Left renal pelvis (tissue), 4 donors: Measurements from ENCODE around the gene PFKM. TPM values are rescaled to one million over a fixed set of nuclear protein-coding genes. Genes with fewer than 3 reads are reported as not detected.
"Not testable (repeated sequence)": the region's sequence is repeated elsewhere in the genome, so short reads cannot be mapped to it uniquely, and the experiment has no call there.

Source experiments
- DNase-seq, 4 donors: peaks; one replicate each; pipeline ENCODE4 v3.0.0-alpha.2; 2013; ENCODE audit warnings: low read depth in 4 of 4, low spot score in 3 of 4
- polyA plus RNA-seq, 4 donors: library from polyadenylated mRNA; unstranded; fragments of 120-200 nt; gene quantifications; one replicate each; pipeline ENCODE4 v1.2.1, GENCODE V29; 2013; ENCODE audit not compliant: insufficient read length in 4 of 4

PFKM gene
- polyA plus RNA-seq, 4 donors, result 76.9 to 124 (median 104) TPM

DNA sequence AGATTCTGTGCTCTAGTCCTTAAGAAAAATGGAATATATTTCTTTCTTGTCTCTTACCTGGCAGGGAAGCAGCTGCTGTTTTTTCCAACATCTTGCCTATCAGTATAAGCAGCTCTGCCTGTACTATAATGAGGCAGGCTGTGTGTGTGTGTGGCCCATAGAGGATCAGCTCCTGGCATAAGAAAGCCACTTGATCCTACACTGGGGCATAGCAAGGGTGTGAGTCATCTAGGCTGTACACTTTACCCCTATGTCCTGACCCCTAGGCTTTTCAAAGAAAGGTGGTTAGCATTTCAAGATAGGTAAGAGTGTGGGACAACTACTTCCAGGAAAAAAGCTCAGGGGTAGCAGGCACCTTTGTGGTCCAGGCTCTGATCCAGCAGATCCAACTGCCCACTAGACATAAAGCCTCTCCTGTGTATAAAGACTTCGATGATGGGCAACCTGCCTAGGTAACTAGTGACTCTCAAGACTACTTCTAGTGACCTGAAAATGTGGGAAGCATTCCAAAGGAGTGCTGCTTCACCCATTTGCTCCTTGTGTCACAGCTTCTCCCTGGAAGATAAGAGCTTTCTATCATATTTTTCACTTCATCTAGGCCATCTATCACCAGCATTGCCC, 8.4 kb upstream of the PFKM start:
- DNase-seq, result no peak

DNA sequence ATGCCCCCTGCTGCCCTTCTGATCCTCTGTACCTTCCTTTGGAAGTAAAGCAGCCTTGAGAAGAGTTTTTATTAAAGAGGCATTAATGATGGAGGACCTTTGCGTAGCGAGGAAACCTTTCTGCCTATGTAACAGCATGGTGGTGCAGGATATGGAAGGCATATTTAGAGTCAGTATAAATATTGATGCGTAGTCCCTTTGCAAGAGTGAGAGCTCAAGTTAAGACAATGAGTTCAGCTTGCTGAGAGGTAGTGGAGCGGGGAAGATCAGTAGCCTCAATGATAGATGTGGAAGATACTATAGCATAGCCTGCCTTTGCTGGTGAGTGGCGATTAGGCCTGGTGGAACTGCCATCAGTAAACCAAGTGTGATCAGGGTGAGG, 7.9 kb upstream of the PFKM start:
- DNase-seq, result not testable (repeated sequence)

DNA sequence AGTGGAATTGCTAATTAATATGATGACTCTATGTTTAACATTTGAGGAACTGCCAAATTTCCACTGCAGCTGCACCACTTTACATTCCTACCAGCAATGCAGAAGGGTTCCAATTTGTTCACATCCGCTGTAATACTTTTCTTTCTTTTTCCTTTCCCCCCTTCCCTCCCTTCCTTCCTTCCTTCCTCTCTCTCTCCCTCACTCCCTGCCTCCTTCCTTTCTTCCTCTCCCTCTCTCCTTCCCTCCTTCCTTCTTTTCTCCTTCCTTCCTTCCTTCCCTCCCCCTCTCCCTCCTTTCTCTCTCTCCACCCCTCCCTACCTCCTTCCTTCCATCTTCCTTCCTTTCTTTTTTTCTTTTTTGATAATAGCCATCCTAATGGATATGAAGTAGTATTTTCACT, 3.2 kb upstream of the PFKM start:
- no peak for DNase-seq

DNA sequence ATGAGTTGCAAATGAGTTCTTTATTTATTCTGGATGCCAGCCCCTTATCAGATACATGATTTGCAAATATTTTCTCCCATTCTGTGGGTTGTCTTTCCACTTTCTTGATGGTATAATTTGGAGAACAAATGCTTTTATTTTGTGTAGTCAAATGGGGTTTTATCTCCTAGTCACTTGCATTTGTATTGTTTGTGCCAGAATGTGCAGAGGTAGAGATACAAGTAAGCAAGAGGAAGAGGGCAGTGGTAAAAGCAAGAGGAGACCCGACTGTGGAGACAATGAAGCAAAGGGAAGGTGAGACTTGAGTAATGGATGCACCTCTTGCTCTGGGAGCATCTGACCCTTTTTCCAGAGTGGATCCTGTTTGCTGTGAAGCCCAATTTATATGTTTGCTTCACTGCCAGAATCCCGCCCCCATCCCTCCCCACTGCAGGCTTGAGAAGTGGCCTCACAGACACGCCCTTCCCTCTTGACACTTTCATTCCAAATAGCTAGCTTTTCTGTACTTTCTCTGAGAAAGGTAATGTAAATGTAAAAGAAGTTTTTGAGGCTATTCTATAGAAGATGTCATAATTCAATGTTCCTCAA, 786 bp upstream of the PFKM start:
- no peak for DNase-seq

DNA sequence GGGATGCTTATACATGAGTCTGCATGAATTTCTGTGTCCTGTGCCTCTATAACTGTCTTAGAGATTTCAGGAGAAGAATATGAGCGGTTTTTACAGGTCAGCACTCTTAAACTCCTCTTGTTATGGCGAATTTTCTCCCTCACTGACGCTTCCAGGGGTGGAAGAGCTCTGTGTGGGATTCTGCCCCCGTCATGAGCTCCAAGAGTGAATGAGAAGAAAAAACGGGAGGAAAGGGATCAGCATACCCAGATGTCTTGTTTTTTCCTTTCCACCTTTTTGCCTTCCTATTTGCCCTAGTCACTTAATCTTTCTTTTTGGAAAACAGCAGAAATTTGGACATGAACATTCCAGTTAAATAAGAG, 651 bp downstream of the PFKM start:
- no peak for DNase-seq

DNA sequence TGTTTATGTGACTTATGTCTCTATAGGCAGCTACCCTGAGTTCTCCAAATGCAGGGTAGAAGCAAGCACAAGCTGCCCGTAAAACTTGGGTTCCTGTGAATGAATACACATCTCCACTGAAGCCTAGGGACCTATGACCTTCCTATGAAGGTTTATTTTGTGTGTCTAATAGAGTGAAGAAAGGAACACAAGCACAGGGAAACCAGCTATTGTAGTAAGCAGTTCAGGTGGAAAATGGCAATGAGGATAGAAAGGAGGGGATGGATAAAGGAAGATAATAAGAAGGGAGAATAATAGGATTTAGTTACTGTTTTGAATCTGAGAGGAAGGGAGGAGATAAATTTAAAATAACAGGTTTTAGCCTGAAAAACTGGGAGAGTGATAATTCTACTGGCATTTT, 2.4 kb downstream of the PFKM start:
- no peak for DNase-seq

DNA sequence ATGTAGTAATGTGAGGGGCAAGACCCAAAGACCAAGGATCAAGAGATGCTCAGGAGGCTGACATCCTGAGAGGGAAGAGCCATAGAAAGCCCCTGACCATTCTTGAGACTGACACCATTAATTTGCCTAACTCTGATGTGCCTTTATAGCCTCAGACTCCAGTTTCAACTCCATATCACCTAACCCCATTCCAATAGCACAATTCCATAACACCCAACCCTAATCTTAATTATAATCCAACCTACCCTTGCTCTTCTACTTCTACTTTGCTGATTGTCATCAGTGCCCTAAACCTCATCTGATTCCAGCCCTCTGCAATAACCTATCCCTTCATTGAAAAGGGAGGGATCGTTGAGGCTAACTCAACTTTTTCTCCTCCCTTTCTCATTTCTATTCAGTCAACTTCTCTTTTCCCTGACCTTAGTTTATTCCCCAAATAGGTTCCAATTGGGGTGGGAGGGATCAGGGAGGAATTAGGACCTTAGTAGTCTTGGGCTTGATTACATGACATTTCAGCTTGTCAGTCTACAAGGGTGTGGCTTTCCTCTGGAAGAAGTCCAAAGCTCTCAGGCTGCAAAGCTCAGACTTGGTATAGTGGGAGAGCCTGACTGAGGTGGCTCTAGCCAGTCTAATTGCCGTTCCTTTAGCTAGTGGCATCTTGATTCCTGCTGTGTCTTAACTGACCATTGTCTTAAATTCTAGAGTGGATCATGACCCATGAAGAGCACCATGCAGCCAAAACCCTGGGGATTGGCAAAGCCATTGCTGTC, 3.1 kb downstream of the PFKM start:
- no peak for DNase-seq

DNA sequence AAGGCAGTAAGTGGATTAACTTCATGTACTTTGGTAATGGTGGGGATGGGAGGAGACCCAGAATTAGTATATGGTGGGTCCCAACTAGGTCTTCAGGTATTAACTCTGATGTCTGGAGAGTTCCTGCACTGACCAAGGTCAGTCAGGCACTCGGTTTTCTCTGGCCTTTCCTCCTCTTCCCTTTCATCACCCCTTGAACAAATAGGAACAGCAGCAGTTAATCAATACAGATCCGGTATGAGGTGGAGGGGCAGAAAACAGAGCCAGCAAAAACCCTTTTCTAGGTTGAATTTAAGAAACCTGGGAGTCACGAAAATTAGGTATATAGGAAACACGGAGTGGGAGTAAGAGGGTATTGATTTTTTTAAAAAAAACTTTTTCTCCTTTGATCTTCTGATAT, 4.0 kb downstream of the PFKM start:
- no peak for DNase-seq

DNA sequence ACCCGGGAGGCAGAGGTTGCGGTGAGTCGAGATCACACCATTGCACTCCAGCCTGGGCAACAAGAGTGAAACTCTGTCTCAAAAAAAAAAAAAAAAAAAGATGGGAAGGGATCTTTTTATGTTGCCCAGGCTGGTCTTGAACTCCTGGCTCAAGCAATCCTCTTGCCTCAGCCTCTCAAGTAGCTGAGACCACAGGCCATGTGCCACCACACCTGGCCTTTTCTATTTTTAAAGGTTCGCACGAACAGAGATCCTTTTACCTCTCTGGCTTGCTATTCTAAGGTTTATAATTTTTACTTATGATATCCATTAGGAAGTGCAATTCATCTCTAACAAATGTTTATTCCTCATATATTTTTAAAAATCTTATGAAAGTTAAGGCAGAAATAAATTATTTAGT, 6.4 kb downstream of the PFKM start:
- not testable (repeated sequence) for DNase-seq

DNA sequence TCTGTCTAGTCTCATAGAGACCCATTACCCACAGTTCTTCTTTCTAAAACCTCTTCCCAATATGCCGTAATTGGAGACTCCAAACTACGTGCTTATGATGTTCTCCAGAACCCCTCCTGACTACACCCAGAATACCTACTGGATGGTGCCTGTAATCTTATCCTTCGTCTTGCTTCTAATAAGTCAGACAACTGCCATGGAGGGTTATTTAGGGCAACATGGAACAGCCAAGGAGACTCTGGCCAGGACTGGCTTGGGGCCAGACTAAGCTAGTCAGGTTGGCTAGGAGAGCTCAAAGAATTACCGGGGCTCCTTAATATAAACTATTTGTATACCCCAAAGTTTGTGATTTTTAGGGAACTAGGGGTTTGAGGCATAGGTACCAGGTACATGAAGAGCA, 6.8 kb downstream of the PFKM start:
- DNase-seq, result no peak

DNA sequence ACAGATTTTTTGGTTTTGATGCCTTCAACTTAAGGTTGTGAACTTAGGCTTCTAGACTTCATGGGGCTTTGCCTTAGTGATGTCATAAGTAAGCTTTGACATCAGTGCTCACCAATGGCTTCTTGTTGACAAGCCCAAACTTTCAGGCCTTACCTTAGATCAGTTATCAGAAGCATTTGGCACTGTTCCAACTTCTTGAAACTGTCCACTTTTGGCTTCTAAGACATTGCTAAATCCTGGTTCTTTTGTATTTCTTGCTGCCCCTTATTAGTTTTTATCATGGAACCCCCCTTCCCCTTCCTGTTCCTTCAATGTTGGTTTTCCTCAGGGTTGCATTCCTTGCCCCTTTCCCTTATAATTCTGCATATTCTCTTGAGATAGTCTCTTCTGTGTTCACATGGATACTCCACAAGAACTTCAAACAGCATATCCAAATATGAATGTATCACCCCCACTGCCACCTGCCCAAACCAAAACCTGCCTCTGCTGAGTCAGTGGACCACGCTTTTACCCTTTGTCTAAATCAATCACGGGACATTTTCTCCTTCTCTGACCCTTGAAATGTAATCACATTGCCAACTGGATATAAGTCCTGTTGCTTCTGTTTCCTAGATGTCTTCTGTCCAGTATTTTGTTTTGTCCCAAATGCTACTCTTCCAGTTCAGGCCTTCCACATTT, 7.9 kb downstream of the PFKM start:
- no peak for DNase-seq

DNA sequence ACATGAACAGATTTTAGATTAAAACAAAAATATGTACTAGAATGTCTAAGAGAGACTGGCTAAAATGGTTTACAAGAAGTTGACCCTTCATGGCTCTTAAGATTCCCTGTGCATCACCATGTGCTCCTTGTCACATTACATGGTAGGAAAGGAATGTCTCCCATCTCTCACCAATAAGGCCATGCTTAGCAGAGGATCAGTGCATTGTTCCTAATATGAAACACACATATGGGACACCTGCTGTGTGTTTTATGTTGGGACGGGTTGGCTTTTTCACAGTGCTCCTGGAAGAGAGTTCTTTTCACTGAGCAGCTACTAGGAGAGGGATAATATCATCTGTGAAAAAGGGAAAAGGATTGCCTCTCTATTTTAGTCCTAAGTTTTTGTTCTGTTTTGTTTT, 9.6 kb downstream of the PFKM start:
- no peak for DNase-seq

DNA sequence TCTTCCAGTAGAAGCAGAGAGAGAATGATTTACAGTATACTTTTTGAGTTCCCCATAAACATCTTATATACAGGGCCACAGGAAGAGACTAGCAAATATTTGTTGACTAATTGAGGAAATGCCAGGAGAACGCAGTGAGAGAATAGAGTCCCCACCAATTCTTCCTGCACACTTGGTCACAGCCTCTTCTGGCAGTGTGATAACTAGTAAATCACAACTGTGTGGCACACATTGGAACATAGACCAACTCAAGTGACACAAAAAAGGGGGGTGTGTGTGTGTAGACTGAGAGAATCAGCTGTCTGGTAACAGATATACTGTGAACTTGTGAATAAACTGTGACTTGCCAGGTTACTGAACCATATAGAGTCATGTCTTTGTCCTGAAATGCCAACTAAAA, 10.2 kb downstream of the PFKM start:
- DNase-seq, result no peak

DNA sequence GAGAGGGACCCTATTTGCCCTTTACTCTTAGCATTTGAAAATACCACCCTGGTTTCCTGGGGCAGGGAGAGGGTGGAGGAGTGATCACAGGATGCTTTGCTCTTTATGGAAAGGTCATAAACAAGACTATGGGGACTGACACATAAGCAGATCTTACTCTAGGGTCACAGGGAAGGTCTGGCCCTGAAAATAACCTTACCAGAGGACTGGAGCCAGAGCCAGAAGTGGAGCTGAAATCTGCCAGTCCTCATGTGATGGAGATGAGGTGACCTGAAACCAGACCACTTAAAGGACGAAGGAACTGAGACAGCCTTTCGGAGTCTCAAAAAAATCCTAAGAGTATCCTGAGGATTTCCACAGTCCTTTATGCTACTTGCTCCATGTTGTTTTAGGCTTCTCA, 12.4 kb downstream of the PFKM start:
- DNase-seq, result no peak

DNA sequence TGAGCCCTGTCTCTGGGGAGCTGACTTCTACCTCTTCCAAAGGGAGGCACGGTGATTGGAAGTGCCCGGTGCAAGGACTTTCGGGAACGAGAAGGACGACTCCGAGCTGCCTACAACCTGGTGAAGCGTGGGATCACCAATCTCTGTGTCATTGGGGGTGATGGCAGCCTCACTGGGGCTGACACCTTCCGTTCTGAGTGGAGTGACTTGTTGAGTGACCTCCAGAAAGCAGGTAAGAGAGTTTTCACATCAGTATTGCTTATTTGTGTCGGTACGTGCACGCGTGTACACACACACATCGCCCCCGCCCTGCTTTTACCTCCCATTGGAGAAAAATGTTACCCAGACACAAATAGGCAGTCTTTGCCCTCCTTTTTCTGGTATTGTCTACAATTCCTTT, 13.7 kb downstream of the PFKM start:
- DNase-seq, result no peak

DNA sequence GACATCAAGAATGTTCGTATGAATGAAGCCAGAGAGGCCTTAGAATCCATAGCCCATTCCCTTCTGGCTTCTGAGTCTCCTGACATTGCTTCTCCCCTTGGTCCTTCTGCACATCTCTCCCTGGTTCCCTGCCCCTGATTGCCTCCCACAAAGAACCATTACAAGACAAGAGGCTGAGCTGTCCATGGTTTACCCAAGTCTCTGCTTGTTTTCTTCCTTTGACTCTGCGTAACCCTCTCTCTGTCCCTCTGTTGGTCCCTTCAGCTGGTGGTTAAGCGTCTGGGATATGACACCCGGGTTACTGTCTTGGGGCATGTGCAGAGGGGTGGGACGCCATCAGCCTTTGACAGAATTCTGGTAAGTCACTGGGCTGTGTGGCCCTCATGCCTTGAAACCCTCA, 15.9 kb downstream of the PFKM start:
- DNase-seq, result no peak

DNA sequence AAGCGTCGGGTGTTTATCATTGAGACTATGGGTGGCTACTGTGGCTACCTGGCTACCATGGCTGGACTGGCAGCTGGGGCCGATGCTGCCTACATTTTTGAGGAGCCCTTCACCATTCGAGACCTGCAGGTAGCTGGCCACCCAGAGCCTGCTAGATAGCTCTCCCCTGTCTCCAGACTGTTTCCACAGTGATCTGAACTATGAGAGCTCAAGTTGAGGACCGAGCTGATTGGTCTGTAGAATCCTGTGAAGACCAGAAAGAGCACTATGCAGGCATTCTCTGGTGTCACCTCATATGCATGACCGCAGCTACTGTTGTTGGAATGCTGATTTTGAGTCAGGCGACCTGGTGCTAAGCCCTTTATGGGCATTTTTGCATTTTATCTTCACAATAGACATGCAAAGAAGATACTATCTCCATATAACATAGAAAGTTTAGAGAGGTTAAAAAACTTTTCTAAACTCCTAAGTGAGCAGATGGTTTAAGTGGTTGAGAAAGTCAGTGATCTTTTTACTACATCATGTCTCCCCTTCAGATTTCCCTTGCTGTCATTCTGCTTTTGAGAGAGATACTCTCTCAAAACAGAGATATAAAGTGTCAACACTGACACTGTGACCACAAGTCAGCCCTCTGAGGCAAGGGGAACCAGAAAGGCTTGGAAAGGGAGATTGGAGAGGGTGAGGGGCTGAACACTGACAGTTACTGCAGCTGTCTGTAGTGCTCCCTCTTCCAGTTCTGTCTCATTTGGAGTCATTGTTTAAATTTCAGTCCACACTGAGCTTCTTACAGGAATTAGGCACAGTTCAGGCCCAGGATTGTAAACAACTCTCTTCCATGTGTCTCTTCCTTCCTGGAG, 23.9 kb downstream of the PFKM start:
- DNase-seq, result no peak

DNA sequence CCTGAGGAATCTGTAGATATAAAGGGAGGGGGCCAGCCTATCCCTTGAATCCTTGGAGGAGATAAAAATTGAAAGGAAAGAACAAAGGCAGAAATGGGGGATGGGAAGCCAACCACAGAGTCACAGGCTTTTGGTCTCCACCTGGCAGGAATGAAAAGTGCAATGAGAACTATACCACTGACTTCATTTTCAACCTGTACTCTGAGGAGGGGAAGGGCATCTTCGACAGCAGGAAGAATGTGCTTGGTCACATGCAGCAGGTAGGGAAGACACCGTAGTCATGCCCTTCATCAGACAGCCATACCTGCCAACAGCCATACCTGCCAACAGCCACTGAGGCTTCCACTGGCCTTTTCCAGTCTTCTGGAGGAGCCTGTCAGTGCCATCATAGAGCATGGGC, 24.7 kb downstream of the PFKM start:
- DNase-seq, result no peak

DNA sequence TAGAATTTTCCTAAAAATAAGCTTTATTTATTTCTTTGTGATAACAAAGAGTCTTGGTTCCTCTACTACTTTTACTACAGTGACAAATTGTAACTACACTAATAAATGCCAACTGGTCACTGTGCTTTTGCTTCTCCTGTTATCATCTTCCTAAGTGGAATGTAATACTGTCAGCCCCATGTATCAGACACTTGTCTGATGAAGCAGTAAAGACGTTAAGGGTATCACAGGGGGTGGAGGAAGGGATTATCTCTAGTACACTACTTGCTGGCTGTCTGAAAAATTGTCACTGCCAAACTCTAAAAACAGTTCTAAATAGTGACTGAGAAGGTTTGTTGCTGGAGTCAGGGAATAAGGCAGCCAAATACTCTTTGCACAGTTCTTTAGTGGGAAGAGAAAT, 26.8 kb downstream of the PFKM start:
- DNase-seq, result no peak

DNA sequence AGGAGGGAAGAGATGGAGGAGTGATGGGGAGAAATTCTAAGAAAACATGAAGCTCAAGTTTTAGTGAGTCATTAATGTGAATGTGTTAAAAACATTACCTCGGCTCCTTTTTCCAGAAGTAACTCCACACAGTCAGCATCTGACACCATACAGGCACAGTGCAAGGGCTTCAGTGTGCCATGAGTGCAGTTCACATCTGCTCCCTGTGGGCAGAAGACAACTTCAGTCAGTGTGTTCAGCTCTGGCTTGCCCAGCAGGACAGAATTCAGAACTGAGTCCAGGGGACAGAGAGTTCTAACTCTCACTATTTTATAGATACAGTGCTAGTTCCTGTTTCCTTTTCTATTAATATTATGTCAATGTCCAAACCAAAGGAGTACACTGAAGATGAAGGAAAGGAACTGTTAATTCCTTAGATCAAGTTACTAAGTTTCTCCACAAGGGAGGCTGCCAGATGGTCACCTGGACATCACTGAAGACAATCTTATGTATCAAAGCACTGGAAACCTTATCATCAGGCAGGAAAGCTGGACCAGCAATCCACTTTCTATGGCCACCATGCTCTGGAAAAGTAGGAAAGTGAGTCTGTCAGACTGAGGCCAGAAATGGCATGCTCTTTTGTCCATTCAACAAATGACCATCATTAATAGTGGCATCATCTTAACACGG, 32.1 kb downstream of the PFKM start:
- DNase-seq, result no peak
